Measurements from ENCODE around the gene HHIPL1. TPM values are rescaled to one million over a fixed set of nuclear protein-coding genes. Genes with fewer than 3 reads are reported as not detected.

HHIPL1 gene
- total RNA-seq, 1 donor from 2014 or later = 11.9 TPM

- DNase-seq (ENCODE audit: low spot score in 2 of 2) = no peak
- Histone ChIP-seq H3K27me3 (no peaks in the 10 kb centered on the region), H3K9me3 (peaks cover 0 to 16% of the 10 kb centered on the region in 2 donors), H3K4me3 (no peak overlapping the region), H3K36me3 (no peaks in the 10 kb centered on the region), H3K4me1 (no peaks in the 10 kb centered on the region), H3K27ac (no peak overlapping the region)
- intact Hi-C loops (cut with DNase I) = no loop called here
- TF ChIP-seq CTCF (IDR thresholded peaks at IDR 0.05) = no peak
Observed at GRCh38 chr14:99699085-99699760, 54.3 kb downstream of the HHIPL1 start.

GRCh38 chr14:99699861-99700260 lies 54.9 kb downstream of the HHIPL1 start:
- no peak overlapping the region for H3K27ac ChIP-seq
- no peaks in the 10 kb centered on the region for H3K36me3 ChIP-seq
- intact Hi-C loops (cut with DNase I) = no loop called here
- H3K9me3 ChIP-seq = peaks cover 0 to 21% of the 10 kb centered on the region in 2 donors
- peak in 1 of 2 donors; percentile 43 for DNase-seq (ENCODE audit: low spot score in 2 of 2)
- H3K4me3 ChIP-seq = no peak overlapping the region
- H3K27me3 ChIP-seq = no peaks in the 10 kb centered on the region
- no peaks in the 10 kb centered on the region for H3K4me1 ChIP-seq
- no peak for TF ChIP-seq CTCF (IDR thresholded peaks at IDR 0.05)

- no peaks in the 10 kb centered on the region for H3K36me3 ChIP-seq
- intact Hi-C loops (cut with DNase I) = no loop called here
- H3K27me3 ChIP-seq = no peaks in the 10 kb centered on the region
- no peaks in the 10 kb centered on the region for H3K4me1 ChIP-seq
- H3K9me3 ChIP-seq = peaks cover 0 to 21% of the 10 kb centered on the region in 2 donors
- DNase-seq (ENCODE audit: low spot score in 2 of 2) = peak in 1 of 2 donors; percentile 48
- TF ChIP-seq CTCF (IDR thresholded peaks at IDR 0.05) = no peak
- no peak overlapping the region for H3K27ac ChIP-seq
- H3K4me3 ChIP-seq = no peak overlapping the region
Observed at GRCh38 chr14:99700379-99700778, 55.5 kb downstream of the HHIPL1 start.

GRCh38 chr14:99701260-99701659 lies 56.3 kb downstream of the HHIPL1 start:
- Histone ChIP-seq H3K36me3 (no peaks in the 10 kb centered on the region), H3K4me1 (no peaks in the 10 kb centered on the region), H3K9me3 (peaks cover 0 to 21% of the 10 kb centered on the region in 2 donors), H3K27ac (no peak overlapping the region), H3K4me3 (no peak overlapping the region), H3K27me3 (no peaks in the 10 kb centered on the region)
- TF ChIP-seq CTCF (IDR thresholded peaks at IDR 0.05) = no peak
- DNase-seq (ENCODE audit: low spot score in 2 of 2) = no peak
- intact Hi-C loops (cut with DNase I) = no loop called here

GRCh38 chr14:99702115-99702514 lies 57.2 kb downstream of the HHIPL1 start:
- Histone ChIP-seq H3K27me3 (no peaks in the 10 kb centered on the region), H3K36me3 (no peaks in the 10 kb centered on the region), H3K27ac (no peak overlapping the region), H3K4me1 (no peaks in the 10 kb centered on the region), H3K4me3 (no peak overlapping the region), H3K9me3 (peaks cover 0 to 21% of the 10 kb centered on the region in 2 donors)
- intact Hi-C loops (cut with DNase I) = no loop called here
- DNase-seq (ENCODE audit: low spot score in 2 of 2) = no peak
- no peak for TF ChIP-seq CTCF (IDR thresholded peaks at IDR 0.05)

All from ascending aorta (tissue), 2 donors.